ENCODE measurements around the gene RELB. TPM values are rescaled to one million over a fixed set of nuclear protein-coding genes. Genes with fewer than 3 reads are reported as not detected.

Gene RELB
- polyA plus RNA-seq, 1 donor from 2014 or later: 1.1 TPM

DNA sequence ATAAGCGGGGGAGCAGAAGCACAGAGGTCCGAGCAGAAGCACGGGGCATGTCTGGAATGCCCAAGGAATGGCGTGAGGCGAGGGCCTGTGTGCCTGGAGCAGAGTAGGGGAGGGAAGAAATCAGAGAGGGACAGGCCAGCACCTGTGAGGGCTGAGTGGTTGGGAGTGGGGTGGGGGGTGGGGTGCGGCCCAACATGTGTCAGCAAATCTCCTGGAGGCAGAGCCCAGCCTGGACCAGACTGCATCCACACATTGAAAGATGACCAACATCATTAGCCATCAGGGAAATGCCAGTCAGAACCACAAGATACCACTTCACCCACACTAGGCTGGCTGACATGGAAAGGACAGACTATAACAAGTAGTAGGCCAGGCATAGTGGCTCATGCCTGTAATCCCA, 48.8 kb downstream of the RELB start:
- Histone ChIP-seq H4K20me1 (ENCODE audit: insufficient read depth) (no peaks in the 10 kb centered on the region), H3K27me3 (ENCODE audit: insufficient read depth, low read depth, low read length) (no peaks in the 10 kb centered on the region), H3K9me2 (ENCODE audit: insufficient read depth, low read length) (no peaks in the 10 kb centered on the region), H3F3A (ENCODE audit: insufficient read depth, low read length, poor library complexity, severe bottlenecking) (no peaks in the 10 kb centered on the region), H3K4me3 (ENCODE audit: low read length) (no peak overlapping the region), H3K9me3 (ENCODE audit: low read length) (no peaks in the 10 kb centered on the region), H3K9ac (ENCODE audit: low read length) (no peak overlapping the region), H3K4me2 (ENCODE audit: low read length) (no peak overlapping the region), H3K27ac (ENCODE audit: low read length) (no peak overlapping the region), H3K79me2 (replicated peaks; ENCODE audit: insufficient read depth, low read length) (peaks cover 11% of the 10 kb centered on the region), H2AFZ (ENCODE audit: low read depth, low read length) (no peak overlapping the region), H3K36me3 (ENCODE audit: insufficient read depth, low read length) (no peaks in the 10 kb centered on the region)
- TF ChIP-seq TAF1 (IDR thresholded peaks at IDR 0.05; ENCODE audit: low read depth) (no peak), SMC3 (conservative IDR thresholded peaks at IDR 0.05; ENCODE audit: poor library complexity) (no peak), MXI1 (conservative IDR thresholded peaks at IDR 0.05; ENCODE audit: poor library complexity, severe bottlenecking) (no peak)
- TF ChIP-seq, protein P1, sequence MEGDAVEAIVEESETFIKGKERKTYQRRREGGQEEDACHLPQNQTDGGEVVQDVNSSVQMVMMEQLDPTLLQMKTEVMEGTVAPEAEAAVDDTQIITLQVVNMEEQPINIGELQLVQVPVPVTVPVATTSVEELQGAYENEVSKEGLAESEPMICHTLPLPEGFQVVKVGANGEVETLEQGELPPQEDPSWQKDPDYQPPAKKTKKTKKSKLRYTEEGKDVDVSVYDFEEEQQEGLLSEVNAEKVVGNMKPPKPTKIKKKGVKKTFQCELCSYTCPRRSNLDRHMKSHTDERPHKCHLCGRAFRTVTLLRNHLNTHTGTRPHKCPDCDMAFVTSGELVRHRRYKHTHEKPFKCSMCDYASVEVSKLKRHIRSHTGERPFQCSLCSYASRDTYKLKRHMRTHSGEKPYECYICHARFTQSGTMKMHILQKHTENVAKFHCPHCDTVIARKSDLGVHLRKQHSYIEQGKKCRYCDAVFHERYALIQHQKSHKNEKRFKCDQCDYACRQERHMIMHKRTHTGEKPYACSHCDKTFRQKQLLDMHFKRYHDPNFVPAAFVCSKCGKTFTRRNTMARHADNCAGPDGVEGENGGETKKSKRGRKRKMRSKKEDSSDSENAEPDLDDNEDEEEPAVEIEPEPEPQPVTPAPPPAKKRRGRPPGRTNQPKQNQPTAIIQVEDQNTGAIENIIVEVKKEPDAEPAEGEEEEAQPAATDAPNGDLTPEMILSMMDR (IDR thresholded peaks at IDR 0.05; ENCODE audit: poor library complexity, severe bottlenecking): no peak

DNA sequence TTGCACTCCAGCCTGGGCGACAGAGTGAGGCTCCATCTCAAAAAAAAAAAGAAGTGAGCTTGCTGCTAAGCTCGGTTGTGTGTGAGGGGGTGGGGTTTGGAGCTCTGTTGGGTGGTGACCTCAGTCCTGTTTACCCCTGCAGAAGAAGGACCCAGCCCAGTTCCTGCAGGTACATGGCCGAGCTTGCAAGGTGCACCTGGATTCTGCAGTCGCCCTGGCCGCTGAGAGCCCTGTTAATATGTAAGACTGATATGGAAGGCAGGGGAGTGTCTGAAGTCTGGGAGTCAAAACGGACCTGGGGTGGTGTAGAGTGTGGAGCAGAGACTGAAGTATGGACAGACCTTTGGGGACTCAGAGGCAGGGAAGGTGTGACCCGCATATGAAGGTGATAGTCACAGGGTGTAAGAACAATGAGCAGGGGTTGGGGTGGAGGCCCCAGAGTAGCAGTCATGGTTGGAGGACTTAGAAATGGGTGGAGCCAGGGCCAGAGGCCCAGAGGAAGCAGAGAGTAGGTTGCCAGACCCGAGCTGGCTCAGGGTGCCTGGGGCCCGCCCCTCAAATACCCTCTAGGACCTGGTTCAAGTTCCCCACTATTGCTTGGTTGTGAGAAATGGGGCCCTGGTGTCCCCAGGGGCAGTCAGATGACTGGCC, 50.8 kb downstream of the RELB start:
- Histone ChIP-seq H3K79me2 (replicated peaks; ENCODE audit: insufficient read depth, low read length) (peaks cover 10% of the 10 kb centered on the region), H3K36me3 (ENCODE audit: insufficient read depth, low read length) (no peaks in the 10 kb centered on the region), H3K27me3 (ENCODE audit: insufficient read depth, low read depth, low read length) (no peaks in the 10 kb centered on the region), H3K4me3 (ENCODE audit: low read length) (no peak overlapping the region), H2AFZ (ENCODE audit: low read depth, low read length) (no peak overlapping the region), H4K20me1 (ENCODE audit: insufficient read depth) (no peaks in the 10 kb centered on the region), H3K27ac (ENCODE audit: low read length) (no peak overlapping the region), H3K4me2 (ENCODE audit: low read length) (no peak overlapping the region), H3K9me2 (ENCODE audit: insufficient read depth, low read length) (no peaks in the 10 kb centered on the region), H3F3A (ENCODE audit: insufficient read depth, low read length, poor library complexity, severe bottlenecking) (no peaks in the 10 kb centered on the region), H3K9me3 (ENCODE audit: low read length) (no peaks in the 10 kb centered on the region), H3K9ac (ENCODE audit: low read length) (no peak overlapping the region)
- TF ChIP-seq TAF1 (IDR thresholded peaks at IDR 0.05; ENCODE audit: low read depth) (no peak), MXI1 (conservative IDR thresholded peaks at IDR 0.05; ENCODE audit: poor library complexity, severe bottlenecking) (no peak), EZH2 (IDR thresholded peaks at IDR 0.05; ENCODE audit: borderline replicate concordance, insufficient read depth, low read length, poor library complexity, severe bottlenecking) (no peak), RAD21 (conservative IDR thresholded peaks at IDR 0.05) (no peak), POLR2AphosphoS5 (IDR thresholded peaks at IDR 0.05) (no peak), SMC3 (conservative IDR thresholded peaks at IDR 0.05; ENCODE audit: poor library complexity) (no peak), EP300 (conservative IDR thresholded peaks at IDR 0.05; ENCODE audit: poor library complexity, severe bottlenecking) (no peak)
- TF ChIP-seq, protein P2, sequence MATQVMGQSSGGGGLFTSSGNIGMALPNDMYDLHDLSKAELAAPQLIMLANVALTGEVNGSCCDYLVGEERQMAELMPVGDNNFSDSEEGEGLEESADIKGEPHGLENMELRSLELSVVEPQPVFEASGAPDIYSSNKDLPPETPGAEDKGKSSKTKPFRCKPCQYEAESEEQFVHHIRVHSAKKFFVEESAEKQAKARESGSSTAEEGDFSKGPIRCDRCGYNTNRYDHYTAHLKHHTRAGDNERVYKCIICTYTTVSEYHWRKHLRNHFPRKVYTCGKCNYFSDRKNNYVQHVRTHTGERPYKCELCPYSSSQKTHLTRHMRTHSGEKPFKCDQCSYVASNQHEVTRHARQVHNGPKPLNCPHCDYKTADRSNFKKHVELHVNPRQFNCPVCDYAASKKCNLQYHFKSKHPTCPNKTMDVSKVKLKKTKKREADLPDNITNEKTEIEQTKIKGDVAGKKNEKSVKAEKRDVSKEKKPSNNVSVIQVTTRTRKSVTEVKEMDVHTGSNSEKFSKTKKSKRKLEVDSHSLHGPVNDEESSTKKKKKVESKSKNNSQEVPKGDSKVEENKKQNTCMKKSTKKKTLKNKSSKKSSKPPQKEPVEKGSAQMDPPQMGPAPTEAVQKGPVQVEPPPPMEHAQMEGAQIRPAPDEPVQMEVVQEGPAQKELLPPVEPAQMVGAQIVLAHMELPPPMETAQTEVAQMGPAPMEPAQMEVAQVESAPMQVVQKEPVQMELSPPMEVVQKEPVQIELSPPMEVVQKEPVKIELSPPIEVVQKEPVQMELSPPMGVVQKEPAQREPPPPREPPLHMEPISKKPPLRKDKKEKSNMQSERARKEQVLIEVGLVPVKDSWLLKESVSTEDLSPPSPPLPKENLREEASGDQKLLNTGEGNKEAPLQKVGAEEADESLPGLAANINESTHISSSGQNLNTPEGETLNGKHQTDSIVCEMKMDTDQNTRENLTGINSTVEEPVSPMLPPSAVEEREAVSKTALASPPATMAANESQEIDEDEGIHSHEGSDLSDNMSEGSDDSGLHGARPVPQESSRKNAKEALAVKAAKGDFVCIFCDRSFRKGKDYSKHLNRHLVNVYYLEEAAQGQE (IDR thresholded peaks at IDR 0.05; ENCODE audit: borderline replicate concordance): no peak
- TF ChIP-seq, protein P1 (IDR thresholded peaks at IDR 0.05; ENCODE audit: poor library complexity, severe bottlenecking): no peak

All from neural cell (in vitro differentiated cells).